Neuronal stem cell (in vitro differentiated cells): ENCODE results near the gene TNS1.

ENCODE experiments used
- DNase-seq: peaks from one replicate; pipeline ENCODE4 v3.0.0-alpha.2; 2013; ENCODE audit warnings: low spot score
- H2AFZ ChIP-seq: one replicate; pipeline ENCODE4 v1.6.1; 2013; ENCODE audit warnings: mild to moderate bottlenecking, low read length, inconsistent platforms
- H2AK5ac ChIP-seq: 2 replicates; pipeline ENCODE4 v1.6.1; 2013; ENCODE audit warnings: low read depth, mild to moderate bottlenecking, inconsistent platforms, low read length, moderate library complexity, mixed read lengths
- H2BK120ac ChIP-seq: 2 replicates; pipeline ENCODE4 v1.6.1; 2013; ENCODE audit warnings: low read depth, mild to moderate bottlenecking, inconsistent platforms, low read length, moderate library complexity, mixed read lengths
- H2BK12ac ChIP-seq: one replicate; pipeline ENCODE4 v1.6.1; 2013; ENCODE audit warnings: low read length, inconsistent platforms
- H2BK15ac ChIP-seq: 2 replicates; pipeline ENCODE4 v1.6.1; 2013; ENCODE audit warnings: mild to moderate bottlenecking, low read length, inconsistent platforms, mixed read lengths
- H2BK5ac ChIP-seq: one replicate; pipeline ENCODE4 v1.6.1; 2013; ENCODE audit warnings: inconsistent platforms, mild to moderate bottlenecking, low read length, moderate library complexity
- H3K14ac ChIP-seq: one replicate; pipeline ENCODE4 v1.6.1; 2013; ENCODE audit warnings: low read length, inconsistent platforms
- H3K18ac ChIP-seq: 2 replicates; pipeline ENCODE4 v1.6.1; 2013; ENCODE audit warnings: low read length, inconsistent platforms
- H3K23ac ChIP-seq: 2 replicates; pipeline ENCODE4 v1.6.1; 2013; ENCODE audit warnings: low read depth, mild to moderate bottlenecking, mixed read lengths, low read length, inconsistent platforms; ENCODE audit not compliant: poor library complexity
- H3K27ac ChIP-seq: replicated peaks from 3 replicates; pipeline ENCODE4 v1.5.1; 2013; ENCODE audit warnings: low read length, inconsistent platforms
- H3K27me3 ChIP-seq, 3 experiments: 2 replicates each; pipeline ENCODE4 v1.6.1; 2013; ENCODE audit warnings: low read length in 3 of 3, mild to moderate bottlenecking in 2 of 3, inconsistent platforms in 1 of 3, low read depth in 1 of 3, mixed read lengths in 1 of 3, moderate library complexity in 1 of 3; ENCODE audit not compliant: control insufficient read depth in 3 of 3, insufficient read depth in 3 of 3
- H3K36me3 ChIP-seq, 2 donors: replicated peaks in 1 of 2; 2 replicates each; pipeline ENCODE4 v1.6.1; 2013; ENCODE audit warnings: low read length in 2 of 2; ENCODE audit not compliant: control insufficient read depth in 2 of 2, insufficient read depth in 2 of 2
- H3K4ac ChIP-seq: 2 replicates; pipeline ENCODE4 v1.6.1; 2013; ENCODE audit warnings: inconsistent platforms, mild to moderate bottlenecking, low read length, moderate library complexity
- H3K4me1 ChIP-seq, 2 donors: 1 replicate in 1 of 2; 2 replicates in 1 of 2; pipeline ENCODE4 v1.6.1; 2013; ENCODE audit warnings: low read length in 2 of 2, low read depth in 1 of 2; ENCODE audit not compliant: control insufficient read depth in 2 of 2, insufficient read depth in 1 of 2
- H3K4me2 ChIP-seq: one replicate; pipeline ENCODE4 v1.6.1; 2013; ENCODE audit warnings: mild to moderate bottlenecking, low read length, inconsistent platforms; ENCODE audit not compliant: insufficient read depth, poor library complexity, severe bottlenecking
- H3K4me3 ChIP-seq, 2 donors: 2 replicates each; pipeline ENCODE4 v1.5.1; 2013; ENCODE audit warnings: low read length in 2 of 2, mild to moderate bottlenecking in 2 of 2, inconsistent platforms in 1 of 2, moderate library complexity in 1 of 2
- H3K79me1 ChIP-seq: one replicate; pipeline ENCODE4 v1.6.1; 2013; ENCODE audit warnings: low read depth, mild to moderate bottlenecking, inconsistent platforms, low read length, moderate library complexity
- H3K9ac ChIP-seq: one replicate; pipeline ENCODE4 v1.6.1; 2013; ENCODE audit warnings: mild to moderate bottlenecking, low read depth, low read length, inconsistent platforms; ENCODE audit not compliant: poor library complexity
- H3K9me3 ChIP-seq, 2 donors: replicated peaks in 1 of 2; 2 replicates each; pipeline versions ENCODE3 to v1.6.1; 2013; ENCODE audit warnings: low read length in 2 of 2, mild to moderate bottlenecking in 2 of 2, inconsistent platforms in 1 of 2, low read depth in 1 of 2, mixed read lengths in 1 of 2, moderate library complexity in 1 of 2; ENCODE audit not compliant: control insufficient read depth in 2 of 2, insufficient read depth in 1 of 2
- H4K8ac ChIP-seq: one replicate; pipeline ENCODE4 v1.6.1; 2013; ENCODE audit warnings: low read depth, mild to moderate bottlenecking, inconsistent platforms, low read length, moderate library complexity
- H4K91ac ChIP-seq: one replicate; pipeline ENCODE4 v1.6.1; 2013; ENCODE audit warnings: low read length, low read depth, mild to moderate bottlenecking, inconsistent platforms; ENCODE audit not compliant: poor library complexity
- WGBS, 2 donors: extraction: QIAGEN DNeasy Blood & Tissue Kit; methylation state at CpG; one replicate each; pipeline ENCODE4 v1.1.7; 2013; ENCODE audit warnings: missing lambda C conversion rate in 2 of 2, mixed read lengths in 1 of 2; ENCODE audit not compliant: insufficient read length in 2 of 2, insufficient replicate concordance in 1 of 2; ENCODE audit errors: extremely low coverage in 2 of 2; 5-methylcytosine and 5-hydroxymethylcytosine counted together

Gene TNS1

GRCh38 chr2:218032336-218033171, 29.8 kb upstream of the TNS1 start:
- peak overlapping the region; percentile 62 for H3K18ac ChIP-seq
- H4K91ac ChIP-seq: no peak overlapping the region
- no peak for DNase-seq
- H3K4me2 ChIP-seq: no peak overlapping the region
- no peak overlapping the region for H3K27ac ChIP-seq
- peaks cover 0 to 4% of the 10 kb centered on the region in 2 donors for H3K4me1 ChIP-seq
- H4K8ac ChIP-seq: no peak overlapping the region
- H3K79me1 ChIP-seq: peaks cover 2% of the 10 kb centered on the region
- peak overlapping the region; percentile 78 for H3K14ac ChIP-seq
- no peak overlapping the region for H2BK120ac ChIP-seq
- H2BK15ac ChIP-seq: peak overlapping the region; percentile 25
- no peak overlapping the region for H3K9ac ChIP-seq
- no peak overlapping the region for H3K23ac ChIP-seq
- peak overlapping the region; percentile 44 for H2BK12ac ChIP-seq
- peak overlapping the region; percentile 85 for H2AK5ac ChIP-seq
- no CpG with 5 or more reads among the region's 12 CpGs for WGBS, 2 donors
- H3K9me3 ChIP-seq: no peaks in the 10 kb centered on the region
- H3K27me3 ChIP-seq: peaks cover 6 to 47% (median 23%) of the 10 kb centered on the region in 3 experiments
- no peak overlapping the region for H3K4me3 ChIP-seq
- H3K36me3 ChIP-seq: no peaks in the 10 kb centered on the region
- H2BK5ac ChIP-seq: peak overlapping the region; percentile 66
- no peak overlapping the region for H2AFZ ChIP-seq
- H3K4ac ChIP-seq: no peak overlapping the region

- peak overlapping the region; percentile 25 for H2BK15ac ChIP-seq
- no peak for DNase-seq
- WGBS, 2 donors: no CpG with 5 or more reads among the region's 7 CpGs
Observed at GRCh38 chr2:218031771-218032257, 29.0 kb upstream of the TNS1 start.

DNA sequence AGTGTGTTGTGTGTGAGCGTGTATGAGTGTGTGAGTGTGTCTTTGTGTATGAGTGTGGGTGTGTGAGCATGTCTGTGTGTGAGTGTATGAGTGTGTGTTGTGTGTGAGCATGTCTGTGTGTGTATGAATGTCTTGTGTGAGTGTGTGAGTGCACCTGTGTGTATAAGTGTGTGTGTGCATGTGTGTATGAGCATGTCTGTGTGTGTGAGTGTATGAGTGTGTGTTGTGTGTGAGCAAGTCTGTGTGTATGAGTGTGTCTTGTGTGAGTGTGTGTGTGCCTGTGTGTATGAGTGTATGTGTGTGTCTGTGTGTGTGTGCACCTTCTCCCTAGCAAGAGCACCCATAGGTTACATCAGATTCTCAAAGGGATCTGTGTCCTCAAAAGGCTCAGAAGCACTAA, 28.5 kb upstream of the TNS1 start:
- Histone ChIP-seq H3K14ac (no peak overlapping the region), H3K23ac (no peak overlapping the region), H3K4me2 (no peak overlapping the region), H2AFZ (no peak overlapping the region), H3K27me3 (peaks cover 6 to 47% (median 23%) of the 10 kb centered on the region in 3 experiments), H3K9me3 (no peaks in the 10 kb centered on the region), H4K8ac (no peak overlapping the region), H2BK12ac (no peak overlapping the region), H3K4me3 (peak overlapping the region in 1 of 2 donors; percentile 59), H2BK120ac (no peak overlapping the region), H2BK5ac (no peak overlapping the region), H3K79me1 (peaks cover 2% of the 10 kb centered on the region), H4K91ac (no peak overlapping the region), H2BK15ac (no peak overlapping the region), H3K4ac (no peak overlapping the region), H3K18ac (no peak overlapping the region), H3K9ac (peak overlapping the region; percentile 26), H3K27ac (no peak overlapping the region), H2AK5ac (no peak overlapping the region), H3K4me1 (peaks cover 0 to 4% of the 10 kb centered on the region in 2 donors), H3K36me3 (no peaks in the 10 kb centered on the region)
- 100% methylated on average over 1 of the region's 1 CpG; no CpG with 5 or more reads in 1 of the 2 donors for WGBS, 2 donors
- no peak for DNase-seq

More at GRCh38 chr2:218031771-218032257, 29.0 kb upstream of the TNS1 start:
- H3K79me1 ChIP-seq: peaks cover 2% of the 10 kb centered on the region
- H2AFZ ChIP-seq: no peak overlapping the region
- H2BK12ac ChIP-seq: peak overlapping the region; percentile 44
- H3K27ac ChIP-seq: no peak overlapping the region
- H4K91ac ChIP-seq: no peak overlapping the region
- peak overlapping the region; percentile 58 for H3K4ac ChIP-seq
- no peak overlapping the region for H3K9ac ChIP-seq
- H3K23ac ChIP-seq: no peak overlapping the region
- no peak overlapping the region for H3K4me3 ChIP-seq
- H3K4me1 ChIP-seq: peaks cover 0 to 4% of the 10 kb centered on the region in 2 donors
- H2AK5ac ChIP-seq: peak overlapping the region; percentile 41
- H3K27me3 ChIP-seq: peaks cover 6 to 47% (median 23%) of the 10 kb centered on the region in 3 experiments
- H3K36me3 ChIP-seq: no peaks in the 10 kb centered on the region
- H2BK120ac ChIP-seq: no peak overlapping the region
- peak overlapping the region; percentile 62 for H3K18ac ChIP-seq
- H3K14ac ChIP-seq: no peak overlapping the region
- peak overlapping the region; percentile 66 for H2BK5ac ChIP-seq
- no peak overlapping the region for H3K4me2 ChIP-seq
- H4K8ac ChIP-seq: no peak overlapping the region
- H3K9me3 ChIP-seq: no peaks in the 10 kb centered on the region
